Measurements from ENCODE around the gene TUT1. TPM values are rescaled to one million over a fixed set of nuclear protein-coding genes. Genes with fewer than 3 reads are reported as not detected.
"Not testable (repeated sequence)": the region's sequence is repeated elsewhere in the genome, so short reads cannot be mapped to it uniquely, and the experiment has no call there.

The TUT1 gene
- total RNA-seq, 6 experiments from 2014 or later, result 14.6 to 18.0 (median 16.9) TPM

GRCh38 chr11:62554387-62555167 is 36.7 kb downstream of the TUT1 start:
- Mint-ChIP-seq H3K4me3 (peak overlapping the region; percentile 86), H3K27ac (peak overlapping the region; percentile 98), H3K9me3 (no peaks in the 10 kb centered on the region), H3K4me1 (ENCODE audit: low read depth) (peaks cover 69% of the 10 kb centered on the region), H3K36me3 (ENCODE audit: low read depth) (peaks cover 12% of the 10 kb centered on the region), H3K27me3 (ENCODE audit: insufficient read depth) (peaks cover 10% of the 10 kb centered on the region)
- TF ChIP-seq CTCF (IDR thresholded peaks at IDR 0.05), result no peak
- DNase-seq, result no peak

- H3K36me3 Mint-ChIP-seq (ENCODE audit: low read depth), result peaks cover 7% of the 10 kb centered on the region
- H3K27ac Mint-ChIP-seq, result peak overlapping the region; percentile 98
- peaks cover 10% of the 10 kb centered on the region for H3K27me3 Mint-ChIP-seq (ENCODE audit: insufficient read depth)
- no peaks in the 10 kb centered on the region for H3K9me3 Mint-ChIP-seq
- DNase-seq, result peak; percentile 96
- H3K4me3 Mint-ChIP-seq, result peak overlapping the region; percentile 86
- peaks cover 64% of the 10 kb centered on the region for H3K4me1 Mint-ChIP-seq (ENCODE audit: low read depth)
- TF ChIP-seq CTCF (IDR thresholded peaks at IDR 0.05), result no peak
These were observed 37.4 kb downstream of the TUT1 start for GRCh38 chr11:62553839-62554361.

- peaks cover 7% of the 10 kb centered on the region for H3K36me3 Mint-ChIP-seq (ENCODE audit: low read depth)
- peaks cover 70% of the 10 kb centered on the region for H3K4me1 Mint-ChIP-seq (ENCODE audit: low read depth)
- peaks cover 10% of the 10 kb centered on the region for H3K27me3 Mint-ChIP-seq (ENCODE audit: insufficient read depth)
These were observed 38.1 kb downstream of the TUT1 start for GRCh38 chr11:62553080-62553838.

DNA sequence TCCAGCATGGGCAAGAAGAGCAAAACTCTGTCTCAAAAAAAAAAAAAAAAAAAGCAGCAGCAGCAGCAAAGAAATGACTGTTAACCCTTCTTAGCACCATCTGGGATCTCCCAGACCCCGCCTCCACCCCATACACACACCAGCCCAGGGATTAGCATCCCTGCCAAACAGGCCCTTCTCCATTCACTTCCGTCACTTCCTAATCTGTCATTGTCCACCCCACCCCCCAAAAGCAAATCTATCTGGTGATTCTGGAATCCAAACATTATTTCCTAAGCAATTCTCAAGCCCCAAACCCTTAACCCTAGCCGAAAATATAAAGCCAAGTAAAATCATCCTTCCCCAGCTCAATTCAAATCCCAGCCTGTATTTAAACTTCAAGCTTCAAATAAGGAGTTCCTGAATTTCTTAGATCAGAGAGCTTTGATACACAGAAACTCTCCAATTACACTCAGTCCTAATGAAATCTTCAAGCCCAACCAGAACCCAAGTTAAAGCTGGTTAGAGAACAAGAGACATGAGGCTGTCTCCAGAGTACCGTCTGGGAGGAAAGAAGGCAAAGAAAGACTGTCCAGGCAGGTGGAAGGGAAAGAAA is 38.7 kb downstream of the TUT1 start:
- H3K4me1 Mint-ChIP-seq (ENCODE audit: low read depth), result peaks cover 76% of the 10 kb centered on the region
- H3K9me3 Mint-ChIP-seq, result no peaks in the 10 kb centered on the region
- H3K27me3 Mint-ChIP-seq (ENCODE audit: insufficient read depth), result peaks cover 10% of the 10 kb centered on the region
- peak overlapping the region; percentile 86 for H3K4me3 Mint-ChIP-seq
- no peak for DNase-seq
- peak overlapping the region; percentile 98 for H3K27ac Mint-ChIP-seq
- peaks cover 7% of the 10 kb centered on the region for H3K36me3 Mint-ChIP-seq (ENCODE audit: low read depth)
- no peak for TF ChIP-seq CTCF (IDR thresholded peaks at IDR 0.05)

More at GRCh38 chr11:62553080-62553838, 38.1 kb downstream of the TUT1 start:
- peak; percentile 97 for DNase-seq
- Mint-ChIP-seq H3K4me3 (peak overlapping the region; percentile 86), H3K9me3 (no peaks in the 10 kb centered on the region), H3K27ac (peak overlapping the region; percentile 98)
- TF ChIP-seq CTCF (IDR thresholded peaks at IDR 0.05), result no peak

DNA sequence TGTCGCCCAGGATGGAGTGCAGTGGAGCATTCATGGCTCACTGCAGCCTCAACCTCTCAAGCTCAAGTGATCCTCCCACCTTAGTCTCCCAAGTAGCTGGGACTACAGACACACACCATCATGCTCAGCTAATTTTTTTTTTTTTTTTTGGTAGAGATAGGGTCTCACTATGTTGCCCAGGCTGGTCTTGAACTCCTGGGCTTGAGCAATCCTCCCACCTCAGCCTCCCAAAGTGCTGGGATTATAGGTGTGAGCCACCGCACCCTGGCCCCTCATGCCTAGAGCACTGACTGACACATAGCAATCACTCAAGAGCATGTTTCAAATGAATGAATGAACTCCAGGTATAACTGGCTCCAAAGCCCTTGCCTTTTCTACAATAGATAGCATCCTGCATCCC is 40.8 kb downstream of the TUT1 start:
- not testable (repeated sequence) for H3K27me3 Mint-ChIP-seq (ENCODE audit: insufficient read depth); H3K4me3 Mint-ChIP-seq; H3K9me3 Mint-ChIP-seq; DNase-seq; H3K36me3 Mint-ChIP-seq (ENCODE audit: low read depth)
- Mint-ChIP-seq H3K27ac (peak overlapping the region; percentile 98; the same call in 1 of the 2 replicates), H3K4me1 (ENCODE audit: low read depth) (peaks cover 59% of the 10 kb centered on the region)
